OCI-LY1 (cell line): ENCODE results near the gene APC2.

Experiments used
- H2AFZ ChIP-seq: fragments of 200-600 bp; sonication (generic), shearing (Covaris generic); 2 replicates; pipeline ENCODE4 v1.6.0; 2014; ENCODE audit warnings: antibody characterized with exemption, mild to moderate bottlenecking, low read length
- H3F3A ChIP-seq: fragments of 200-600 bp; sonication (generic), shearing (Covaris generic); 2 replicates; pipeline ENCODE4 v1.6.0; 2014; ENCODE audit warnings: mild to moderate bottlenecking, antibody characterized with exemption, low read length, moderate library complexity; ENCODE audit not compliant: insufficient read depth
- H3K27ac ChIP-seq: fragments of 200-600 bp; sonication (generic); 2 replicates; pipeline ENCODE4 v1.5.1; 2014; ENCODE audit warnings: low read length, mixed run types, mild to moderate bottlenecking, low read depth; ENCODE audit not compliant: poor library complexity, severe bottlenecking
- H3K27me3 ChIP-seq: fragments of 200-600 bp; sonication (generic); 2 replicates; pipeline ENCODE4 v1.6.0; 2014; ENCODE audit warnings: antibody characterized with exemption, mild to moderate bottlenecking, low read length, moderate library complexity; ENCODE audit not compliant: insufficient read depth
- H3K36me3 ChIP-seq: fragments of 200-600 bp; sonication (generic); 2 replicates; pipeline ENCODE4 v1.6.1; 2014; ENCODE audit warnings: mild to moderate bottlenecking, antibody characterized with exemption, low read length, moderate library complexity, mixed read lengths; ENCODE audit not compliant: insufficient read depth
- H3K4me1 ChIP-seq: fragments of 200-600 bp; sonication (generic); 2 replicates; pipeline ENCODE4 v1.5.1; 2014; ENCODE audit warnings: mild to moderate bottlenecking, low read length, moderate library complexity; ENCODE audit not compliant: insufficient read depth, severe bottlenecking
- H3K4me2 ChIP-seq: fragments of 200-600 bp; sonication (generic), shearing (Covaris generic); 2 replicates; pipeline ENCODE4 v1.6.1; 2014; ENCODE audit warnings: low read length
- H3K4me3 ChIP-seq: fragments of 200-600 bp; sonication (generic); 2 replicates; pipeline ENCODE4 v1.5.1; 2014; ENCODE audit warnings: low read length, low read depth, mild to moderate bottlenecking, mixed read lengths; ENCODE audit not compliant: poor library complexity, severe bottlenecking
- H3K79me2 ChIP-seq: fragments of 200-600 bp; shearing (Covaris generic); 2 replicates; pipeline ENCODE4 v1.6.1; 2016; ENCODE audit warnings: mixed run types, low read length, mixed read lengths; ENCODE audit not compliant: insufficient read depth
- H3K9ac ChIP-seq: fragments of 200-600 bp; sonication (generic), shearing (Covaris generic); 2 replicates; pipeline ENCODE4 v1.6.1; 2014; ENCODE audit warnings: mild to moderate bottlenecking, low read length, mixed read lengths
- H3K9me2 ChIP-seq: fragments of 200-600 bp; sonication (generic), shearing (Covaris generic); 2 replicates; pipeline ENCODE4 v1.6.1; 2014; ENCODE audit warnings: low read depth, mild to moderate bottlenecking, low read length, mixed read lengths
- H3K9me3 ChIP-seq: fragments of 200-600 bp; shearing (Covaris generic); 2 replicates; pipeline ENCODE4 v1.6.1; 2014; ENCODE audit warnings: low read length, mixed read lengths
- H4K20me1 ChIP-seq: fragments of 200-600 bp; sonication (generic), shearing (Covaris generic); 2 replicates; pipeline ENCODE4 v1.6.0; 2016; ENCODE audit warnings: mild to moderate bottlenecking, low read length; ENCODE audit not compliant: insufficient read depth
- EZH2 ChIP-seq: fragments of 200-600 bp; sonication (generic), shearing (Covaris generic); IDR thresholded peaks from 2 replicates; pipeline ENCODE4 v1.8.0; 2017; ENCODE audit warnings: borderline replicate concordance, mixed run types, mild to moderate bottlenecking, antibody characterized with exemption, low read length, moderate library complexity, mixed read lengths
- TF ChIP-seq, protein P1 (sequence below): fragments of 200-600 bp; sonication (generic), shearing (Covaris generic); IDR thresholded peaks from 2 replicates; pipeline ENCODE4 v1.5.1; 2017; ENCODE audit warnings: mild to moderate bottlenecking, antibody characterized with exemption, low read length, moderate library complexity, mixed read lengths

Gene APC2

GRCh38 chr19:1412323-1412923 is 37.5 kb upstream of the APC2 start:
- Histone ChIP-seq H3K4me1 (peaks cover 37% of the 10 kb centered on the region), H3K79me2 (peaks cover 97% of the 10 kb centered on the region), H3K36me3 (peaks cover 73% of the 10 kb centered on the region), H3K27me3 (no peaks in the 10 kb centered on the region), H4K20me1 (no peaks in the 10 kb centered on the region), H3K9me3 (no peaks in the 10 kb centered on the region), H3K27ac (no peak overlapping the region), H3K9me2 (no peaks in the 10 kb centered on the region), H2AFZ (no peak overlapping the region), H3K4me3 (no peak overlapping the region), H3K4me2 (no peak overlapping the region), H3F3A (no peaks in the 10 kb centered on the region), H3K9ac (no peak overlapping the region)
- TF ChIP-seq, protein P1, sequence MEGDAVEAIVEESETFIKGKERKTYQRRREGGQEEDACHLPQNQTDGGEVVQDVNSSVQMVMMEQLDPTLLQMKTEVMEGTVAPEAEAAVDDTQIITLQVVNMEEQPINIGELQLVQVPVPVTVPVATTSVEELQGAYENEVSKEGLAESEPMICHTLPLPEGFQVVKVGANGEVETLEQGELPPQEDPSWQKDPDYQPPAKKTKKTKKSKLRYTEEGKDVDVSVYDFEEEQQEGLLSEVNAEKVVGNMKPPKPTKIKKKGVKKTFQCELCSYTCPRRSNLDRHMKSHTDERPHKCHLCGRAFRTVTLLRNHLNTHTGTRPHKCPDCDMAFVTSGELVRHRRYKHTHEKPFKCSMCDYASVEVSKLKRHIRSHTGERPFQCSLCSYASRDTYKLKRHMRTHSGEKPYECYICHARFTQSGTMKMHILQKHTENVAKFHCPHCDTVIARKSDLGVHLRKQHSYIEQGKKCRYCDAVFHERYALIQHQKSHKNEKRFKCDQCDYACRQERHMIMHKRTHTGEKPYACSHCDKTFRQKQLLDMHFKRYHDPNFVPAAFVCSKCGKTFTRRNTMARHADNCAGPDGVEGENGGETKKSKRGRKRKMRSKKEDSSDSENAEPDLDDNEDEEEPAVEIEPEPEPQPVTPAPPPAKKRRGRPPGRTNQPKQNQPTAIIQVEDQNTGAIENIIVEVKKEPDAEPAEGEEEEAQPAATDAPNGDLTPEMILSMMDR: no peak
- TF ChIP-seq EZH2: no peak

DNA sequence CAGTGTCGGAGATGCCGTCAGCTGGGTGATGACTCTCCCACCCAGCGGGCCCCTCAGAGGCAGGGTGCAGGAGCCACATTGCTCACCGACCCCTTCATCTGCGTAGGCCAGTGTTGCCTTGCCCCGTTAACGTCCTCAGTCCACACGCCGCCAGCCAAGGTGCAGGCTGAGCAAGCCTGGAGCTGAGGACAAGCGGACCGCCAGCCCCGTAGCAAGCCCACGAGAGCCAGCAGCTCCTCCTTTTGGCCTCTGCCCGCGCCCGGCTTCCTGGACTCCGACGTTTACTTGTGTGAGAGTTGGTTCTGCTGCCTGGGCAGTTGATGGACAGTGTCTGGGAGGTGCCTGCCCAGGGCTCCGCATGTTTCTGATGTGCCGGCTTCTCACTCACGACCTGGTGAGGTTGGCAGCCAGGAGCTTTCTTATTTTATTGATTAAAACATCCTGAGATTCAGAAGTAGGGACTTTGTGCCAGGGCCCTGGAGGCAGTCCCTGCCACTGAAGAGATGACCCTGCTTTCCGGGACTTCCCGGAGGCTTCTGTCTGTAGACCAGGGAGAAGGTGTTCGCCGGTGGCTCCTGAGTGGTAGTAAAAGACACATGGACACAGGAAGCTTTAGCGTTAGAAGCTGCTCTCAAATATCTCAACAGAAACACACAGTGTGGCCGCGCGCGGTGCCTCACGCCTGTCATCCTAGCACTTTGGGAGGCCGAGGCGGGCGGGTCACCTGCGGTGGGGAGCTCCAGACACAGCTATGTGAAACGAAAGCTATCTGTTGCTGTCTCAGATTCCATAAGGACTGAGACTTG is 36.7 kb upstream of the APC2 start:
- Histone ChIP-seq H3K9me2 (no peaks in the 10 kb centered on the region), H3K4me3 (no peak overlapping the region), H3K27me3 (no peaks in the 10 kb centered on the region), H3K9me3 (no peaks in the 10 kb centered on the region), H4K20me1 (no peaks in the 10 kb centered on the region), H3F3A (no peaks in the 10 kb centered on the region), H2AFZ (no peak overlapping the region), H3K4me1 (peaks cover 37% of the 10 kb centered on the region), H3K4me2 (no peak overlapping the region), H3K9ac (no peak overlapping the region), H3K27ac (no peak overlapping the region), H3K36me3 (peaks cover 80% of the 10 kb centered on the region), H3K79me2 (peaks cover 99% of the 10 kb centered on the region)
- TF ChIP-seq EZH2: no peak
- TF ChIP-seq, protein P1: no peak

GRCh38 chr19:1416014-1416841 is 33.7 kb upstream of the APC2 start:
- Histone ChIP-seq H3K9me2 (no peaks in the 10 kb centered on the region), H4K20me1 (no peaks in the 10 kb centered on the region), H3K4me3 (no peak overlapping the region), H3K9ac (no peak overlapping the region), H3K27me3 (no peaks in the 10 kb centered on the region), H3K79me2 (peaks cover 78% of the 10 kb centered on the region), H3K36me3 (peaks cover 82% of the 10 kb centered on the region), H3K27ac (no peak overlapping the region), H3K9me3 (no peaks in the 10 kb centered on the region), H3K4me1 (peaks cover 14% of the 10 kb centered on the region), H3F3A (no peaks in the 10 kb centered on the region), H3K4me2 (no peak overlapping the region), H2AFZ (no peak overlapping the region)
- TF ChIP-seq EZH2: no peak
- TF ChIP-seq, protein P1: no peak
